ENCODE measurements around the gene GSTA4.
"Not testable (repeated sequence)": the region's sequence is repeated elsewhere in the genome, so short reads cannot be mapped to it uniquely, and the experiment has no call there.

Gene GSTA4

GRCh38 chr6:52995089-52995912, at the start of gene GSTA4:
GSTA4 (minus strand) TSS chr6:52995284; CDS start chr6:52994243, 1,041 bp downstream.
- in situ Hi-C loops (cut with MboI; ENCODE audit: low sequenced_read_pairs), result not testable (repeated sequence)

- in situ Hi-C loops (cut with MboI; ENCODE audit: low sequenced_read_pairs), result no loop called here
These were observed 49.5 kb upstream of the GSTA4 start for GRCh38 chr6:53044572-53044971.

- in situ Hi-C loops (cut with MboI; ENCODE audit: low sequenced_read_pairs), result no loop called here
These were observed 49.0 kb upstream of the GSTA4 start for GRCh38 chr6:53044071-53044470.

- in situ Hi-C loops (cut with MboI; ENCODE audit: low sequenced_read_pairs), result no loop called here
These were observed 48.5 kb upstream of the GSTA4 start for GRCh38 chr6:53043581-53043980.

- in situ Hi-C loops (cut with MboI; ENCODE audit: low sequenced_read_pairs), result no loop called here
These were observed 47.0 kb upstream of the GSTA4 start for GRCh38 chr6:53042112-53042511.

GRCh38 chr6:53041356-53041755, 46.3 kb upstream of the GSTA4 start:
- in situ Hi-C loops (cut with MboI; ENCODE audit: low sequenced_read_pairs), result no loop called here

- in situ Hi-C loops (cut with MboI; ENCODE audit: low sequenced_read_pairs), result no loop called here
These were observed 43.5 kb upstream of the GSTA4 start for GRCh38 chr6:53038596-53038995.

- in situ Hi-C loops (cut with MboI; ENCODE audit: low sequenced_read_pairs), result no loop called here
These were observed 43.1 kb upstream of the GSTA4 start for GRCh38 chr6:53038141-53038540.

- in situ Hi-C loops (cut with MboI; ENCODE audit: low sequenced_read_pairs), result no loop called here
These were observed 40.6 kb upstream of the GSTA4 start for GRCh38 chr6:53035549-53036213.

- in situ Hi-C loops (cut with MboI; ENCODE audit: low sequenced_read_pairs), result no loop called here
These were observed 38.7 kb upstream of the GSTA4 start for GRCh38 chr6:53033764-53034163.

- in situ Hi-C loops (cut with MboI; ENCODE audit: low sequenced_read_pairs), result no loop called here
These were observed 37.8 kb upstream of the GSTA4 start for GRCh38 chr6:53032849-53033248.

GRCh38 chr6:53031281-53031680, 36.2 kb upstream of the GSTA4 start:
- in situ Hi-C loops (cut with MboI; ENCODE audit: low sequenced_read_pairs), result no loop called here

- in situ Hi-C loops (cut with MboI; ENCODE audit: low sequenced_read_pairs), result no loop called here
These were observed 34.7 kb upstream of the GSTA4 start for GRCh38 chr6:53029761-53030160.

- in situ Hi-C loops (cut with MboI; ENCODE audit: low sequenced_read_pairs), result no loop called here
These were observed 34.2 kb upstream of the GSTA4 start for GRCh38 chr6:53029257-53029656.

GRCh38 chr6:53028467-53028866, 33.4 kb upstream of the GSTA4 start:
- in situ Hi-C loops (cut with MboI; ENCODE audit: low sequenced_read_pairs), result no loop called here

- in situ Hi-C loops (cut with MboI; ENCODE audit: low sequenced_read_pairs), result no loop called here
These were observed 32.1 kb upstream of the GSTA4 start for GRCh38 chr6:53027131-53027718.

GRCh38 chr6:53026526-53026925, 31.4 kb upstream of the GSTA4 start:
- in situ Hi-C loops (cut with MboI; ENCODE audit: low sequenced_read_pairs), result no loop called here

- in situ Hi-C loops (cut with MboI; ENCODE audit: low sequenced_read_pairs), result no loop called here
These were observed 28.2 kb upstream of the GSTA4 start for GRCh38 chr6:53023323-53023722.

- in situ Hi-C loops (cut with MboI; ENCODE audit: low sequenced_read_pairs), result no loop called here
These were observed 25.1 kb upstream of the GSTA4 start for GRCh38 chr6:53020005-53020744.

- in situ Hi-C loops (cut with MboI; ENCODE audit: low sequenced_read_pairs), result no loop called here
These were observed 23.4 kb upstream of the GSTA4 start for GRCh38 chr6:53018446-53018845.

GRCh38 chr6:53015486-53015885, 20.4 kb upstream of the GSTA4 start:
- in situ Hi-C loops (cut with MboI; ENCODE audit: low sequenced_read_pairs), result no loop called here

Measured in HL-60/S4 treated with phorbol 12-myristate 13-acetate at 8.2 ng/mL for 4 days and 3 days (cell line).